Central memory CD8-positive, alpha-beta T cell (primary cell): ENCODE data around the gene TENT4B.

Experiments used
- ATAC-seq: fragments of 150-1000 bp; cut with Tn5 transposase; replicated peaks from 2 replicates; pipeline ENCODE4 v1.10.0; 2022; ENCODE audit warnings: mild to moderate bottlenecking, moderate FRiP score, moderate number of reproducible peaks; ENCODE audit not compliant: poor library complexity, severe bottlenecking; ENCODE audit errors: extremely low read depth
- DNase-seq, 2 donors: peaks; one replicate each; pipeline ENCODE4 v3.0.0; 2021; ENCODE audit warnings: low spot score in 2 of 2
- H3K27ac Mint-ChIP-seq: one replicate; pipeline ENCODE4 v1.8.0; 2022; ENCODE audit warnings: low read depth, mild to moderate bottlenecking, moderate library complexity, mixed read lengths
- H3K27me3 Mint-ChIP-seq: one replicate; pipeline ENCODE4 v1.8.0; 2022; ENCODE audit warnings: mixed read lengths
- H3K36me3 Mint-ChIP-seq: one replicate; pipeline ENCODE4 v1.8.0; 2022; ENCODE audit warnings: mild to moderate bottlenecking, moderate library complexity, mixed read lengths; ENCODE audit not compliant: insufficient read depth
- H3K4me1 Mint-ChIP-seq: one replicate; pipeline ENCODE4 v1.8.0; 2022; ENCODE audit warnings: mixed read lengths
- H3K4me3 Mint-ChIP-seq: one replicate; pipeline ENCODE4 v1.8.0; 2022; ENCODE audit warnings: mild to moderate bottlenecking, moderate library complexity, mixed read lengths
- H3K9me3 Mint-ChIP-seq: one replicate; pipeline ENCODE4 v1.8.0; 2022; ENCODE audit warnings: mixed read lengths

TENT4B gene

GRCh38 chr16:50247906-50248608, 95.0 kb downstream of the TENT4B start:
- Mint-ChIP-seq H3K36me3 (peaks cover 3% of the 10 kb centered on the region), H3K4me3 (peak overlapping the region; percentile 74), H3K4me1 (peaks cover 13% of the 10 kb centered on the region), H3K27ac (no peak overlapping the region), H3K9me3 (no peaks in the 10 kb centered on the region), H3K27me3 (no peaks in the 10 kb centered on the region)
- no peak for DNase-seq
- ATAC-seq: no peak

GRCh38 chr16:50248845-50249244, 95.7 kb downstream of the TENT4B start:
- no peak overlapping the region for H3K27ac Mint-ChIP-seq
- H3K27me3 Mint-ChIP-seq: no peaks in the 10 kb centered on the region

GRCh38 chr16:50251375-50252081, 98.4 kb downstream of the TENT4B start:
- DNase-seq (no peak), ATAC-seq (no peak)
- Mint-ChIP-seq H3K27me3 (no peaks in the 10 kb centered on the region), H3K36me3 (peaks cover 3% of the 10 kb centered on the region), H3K4me1 (peaks cover 6% of the 10 kb centered on the region), H3K4me3 (no peak overlapping the region), H3K27ac (no peak overlapping the region), H3K9me3 (no peaks in the 10 kb centered on the region)

More at GRCh38 chr16:50248845-50249244, 95.7 kb downstream of the TENT4B start:
- DNase-seq: no peak
- peaks cover 13% of the 10 kb centered on the region for H3K4me1 Mint-ChIP-seq
- H3K9me3 Mint-ChIP-seq: no peaks in the 10 kb centered on the region
- no peak for ATAC-seq
- H3K4me3 Mint-ChIP-seq: no peak overlapping the region
- peaks cover 3% of the 10 kb centered on the region for H3K36me3 Mint-ChIP-seq

- no peak overlapping the region for H3K4me3 Mint-ChIP-seq
- peaks cover under 1% of the 10 kb centered on the region for H3K4me1 Mint-ChIP-seq
- DNase-seq (peak in 1 of 2 donors; percentile 2), ATAC-seq (no peak)
- peaks cover 3% of the 10 kb centered on the region for H3K36me3 Mint-ChIP-seq
- H3K27me3 Mint-ChIP-seq: no peaks in the 10 kb centered on the region
- no peaks in the 10 kb centered on the region for H3K9me3 Mint-ChIP-seq
- no peak overlapping the region for H3K27ac Mint-ChIP-seq
Observed at GRCh38 chr16:50252082-50252611, 99.0 kb downstream of the TENT4B start.

GRCh38 chr16:50252874-50253513, 99.9 kb downstream of the TENT4B start:
- no peaks in the 10 kb centered on the region for H3K4me1 Mint-ChIP-seq
- DNase-seq: no peak
- peaks cover 2% of the 10 kb centered on the region for H3K36me3 Mint-ChIP-seq
- no peaks in the 10 kb centered on the region for H3K9me3 Mint-ChIP-seq
- H3K27ac Mint-ChIP-seq: no peak overlapping the region
- H3K4me3 Mint-ChIP-seq: no peak overlapping the region
- ATAC-seq: no peak
- H3K27me3 Mint-ChIP-seq: no peaks in the 10 kb centered on the region

GRCh38 chr16:50253514-50253910, 100.4 kb downstream of the TENT4B start:
- H3K4me1 Mint-ChIP-seq: no peaks in the 10 kb centered on the region

GRCh38 chr16:50254072-50254471, 101.0 kb downstream of the TENT4B start:
- H3K4me1 Mint-ChIP-seq: no peaks in the 10 kb centered on the region
- H3K9me3 Mint-ChIP-seq: no peaks in the 10 kb centered on the region
- H3K4me3 Mint-ChIP-seq: no peak overlapping the region
- ATAC-seq: no peak
- H3K27me3 Mint-ChIP-seq: no peaks in the 10 kb centered on the region
- no peak for DNase-seq
- no peak overlapping the region for H3K27ac Mint-ChIP-seq
- no peaks in the 10 kb centered on the region for H3K36me3 Mint-ChIP-seq

More at GRCh38 chr16:50253514-50253910, 100.4 kb downstream of the TENT4B start:
- Mint-ChIP-seq H3K27ac (no peak overlapping the region), H3K4me3 (no peak overlapping the region), H3K36me3 (no peaks in the 10 kb centered on the region), H3K9me3 (no peaks in the 10 kb centered on the region), H3K27me3 (no peaks in the 10 kb centered on the region)
- ATAC-seq (no peak), DNase-seq (peak in 1 of 2 donors; percentile 11)

- H3K4me1 Mint-ChIP-seq: peaks cover 5% of the 10 kb centered on the region
- H3K27ac Mint-ChIP-seq: no peak overlapping the region
- no peak overlapping the region for H3K4me3 Mint-ChIP-seq
- no peaks in the 10 kb centered on the region for H3K9me3 Mint-ChIP-seq
- DNase-seq (no peak), ATAC-seq (no peak)
- no peaks in the 10 kb centered on the region for H3K36me3 Mint-ChIP-seq
- no peaks in the 10 kb centered on the region for H3K27me3 Mint-ChIP-seq
Observed at GRCh38 chr16:50255538-50255937, 102.4 kb downstream of the TENT4B start.

GRCh38 chr16:50256604-50257003, 103.5 kb downstream of the TENT4B start:
- Mint-ChIP-seq H3K27ac (no peak overlapping the region), H3K9me3 (no peaks in the 10 kb centered on the region), H3K4me1 (peaks cover 5% of the 10 kb centered on the region), H3K4me3 (no peak overlapping the region), H3K27me3 (no peaks in the 10 kb centered on the region), H3K36me3 (no peaks in the 10 kb centered on the region)
- DNase-seq (no peak), ATAC-seq (no peak)

- ATAC-seq (no peak), DNase-seq (no peak)
- H3K9me3 Mint-ChIP-seq: no peaks in the 10 kb centered on the region
- H3K36me3 Mint-ChIP-seq: no peaks in the 10 kb centered on the region
- no peak overlapping the region for H3K27ac Mint-ChIP-seq
- H3K4me3 Mint-ChIP-seq: no peak overlapping the region
- peaks cover 6% of the 10 kb centered on the region for H3K4me1 Mint-ChIP-seq
- no peaks in the 10 kb centered on the region for H3K27me3 Mint-ChIP-seq
Observed at GRCh38 chr16:50257876-50258275, 104.8 kb downstream of the TENT4B start.

GRCh38 chr16:50259334-50260205, 106.5 kb downstream of the TENT4B start:
- Mint-ChIP-seq H3K36me3 (no peaks in the 10 kb centered on the region), H3K27ac (no peak overlapping the region), H3K4me1 (peaks cover 21% of the 10 kb centered on the region), H3K4me3 (no peak overlapping the region), H3K9me3 (no peaks in the 10 kb centered on the region), H3K27me3 (no peaks in the 10 kb centered on the region)
- no peak for DNase-seq
- no peak for ATAC-seq
